ENCODE measurements around the gene ULBP3. TPM values are rescaled to one million over a fixed set of nuclear protein-coding genes. Genes with fewer than 3 reads are reported as not detected.
A peak's percentile ranks its signal among the peaks of the same experiment; 100 is the strongest.

Gene ULBP3
- polyA plus RNA-seq (ENCODE audit: insufficient read length), result 1.6 TPM

GRCh38 chr6:150068720-150069648 lies at the start of gene ULBP3:
Gene ULBP3, minus strand, starts transcription at chr6:150069121. Its CDS starts 55 bp downstream, at chr6:150069066.
- DNase-seq, result peak; percentile 82

GRCh38 chr6:150118627-150119026 lies 49.7 kb upstream of the ULBP3 start:
- DNase-seq, result no peak

GRCh38 chr6:150118203-150118602 lies 49.3 kb upstream of the ULBP3 start:
- no peak for DNase-seq

GRCh38 chr6:150116200-150116800 lies 47.4 kb upstream of the ULBP3 start:
- no peak for DNase-seq

GRCh38 chr6:150115769-150116168 lies 46.8 kb upstream of the ULBP3 start:
- no peak for DNase-seq

GRCh38 chr6:150112233-150112632 lies 43.3 kb upstream of the ULBP3 start:
- no peak for DNase-seq

GRCh38 chr6:150102750-150103270 lies 33.9 kb upstream of the ULBP3 start:
- DNase-seq, result no peak

GRCh38 chr6:150100745-150101144 lies 31.8 kb upstream of the ULBP3 start:
- DNase-seq, result no peak

GRCh38 chr6:150099953-150100352 lies 31.0 kb upstream of the ULBP3 start:
- DNase-seq, result no peak

- DNase-seq, result no peak
These were observed 30.6 kb upstream of the ULBP3 start for GRCh38 chr6:150099546-150099945.

- no peak for DNase-seq
These were observed 29.2 kb upstream of the ULBP3 start for GRCh38 chr6:150098155-150098554.

- DNase-seq, result no peak
These were observed 24.5 kb upstream of the ULBP3 start for GRCh38 chr6:150093397-150093796.

- DNase-seq, result no peak
These were observed 22.6 kb upstream of the ULBP3 start for GRCh38 chr6:150091476-150091875.

- no peak for DNase-seq
These were observed 21.4 kb upstream of the ULBP3 start for GRCh38 chr6:150090328-150090727.

- DNase-seq, result no peak
These were observed 19.7 kb upstream of the ULBP3 start for GRCh38 chr6:150088481-150089154.

GRCh38 chr6:150087336-150087735 lies 18.4 kb upstream of the ULBP3 start:
- DNase-seq, result no peak

- no peak for DNase-seq
These were observed 17.1 kb upstream of the ULBP3 start for GRCh38 chr6:150086026-150086425.

GRCh38 chr6:150084426-150084825 lies 15.5 kb upstream of the ULBP3 start:
- DNase-seq, result no peak

- DNase-seq, result no peak
These were observed 14.9 kb upstream of the ULBP3 start for GRCh38 chr6:150083839-150084238.

- no peak for DNase-seq
These were observed 12.8 kb upstream of the ULBP3 start for GRCh38 chr6:150081702-150082101.

- DNase-seq, result no peak
These were observed 10.7 kb upstream of the ULBP3 start for GRCh38 chr6:150079604-150080003.

- DNase-seq, result no peak
These were observed 9.9 kb upstream of the ULBP3 start for GRCh38 chr6:150078788-150079187.

Measured in hindlimb muscle (tissue), 1 donor.